GM21529 (cell line): ENCODE data around the gene HEPACAM2.

Experiments
- ATAC-seq: cut with Tn5 transposase; IDR thresholded peaks from one replicate; pipeline ENCODE4 v1.9.1; 2021; ENCODE audit not compliant: unreplicated experiment

HEPACAM2 gene

DNA sequence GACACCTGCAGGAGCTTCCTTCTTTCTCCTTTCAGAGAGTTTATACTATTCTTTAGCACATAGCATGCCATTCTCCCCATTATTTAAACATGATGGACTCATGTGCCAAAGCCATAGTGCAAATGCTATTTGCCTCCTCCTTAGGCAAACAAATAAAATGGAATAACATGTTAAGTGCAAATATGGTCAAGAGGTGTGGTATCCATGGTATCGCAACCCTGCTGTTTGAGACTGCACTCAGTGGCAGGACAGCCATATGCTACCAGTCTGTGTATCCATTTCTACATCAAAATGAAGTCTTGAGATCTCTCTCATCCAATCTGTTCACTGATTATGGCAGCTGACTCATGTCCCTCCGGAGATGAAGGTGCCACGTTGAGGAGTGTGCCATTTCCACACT, 22.8 kb downstream of the HEPACAM2 start:
- ATAC-seq = no peak

DNA sequence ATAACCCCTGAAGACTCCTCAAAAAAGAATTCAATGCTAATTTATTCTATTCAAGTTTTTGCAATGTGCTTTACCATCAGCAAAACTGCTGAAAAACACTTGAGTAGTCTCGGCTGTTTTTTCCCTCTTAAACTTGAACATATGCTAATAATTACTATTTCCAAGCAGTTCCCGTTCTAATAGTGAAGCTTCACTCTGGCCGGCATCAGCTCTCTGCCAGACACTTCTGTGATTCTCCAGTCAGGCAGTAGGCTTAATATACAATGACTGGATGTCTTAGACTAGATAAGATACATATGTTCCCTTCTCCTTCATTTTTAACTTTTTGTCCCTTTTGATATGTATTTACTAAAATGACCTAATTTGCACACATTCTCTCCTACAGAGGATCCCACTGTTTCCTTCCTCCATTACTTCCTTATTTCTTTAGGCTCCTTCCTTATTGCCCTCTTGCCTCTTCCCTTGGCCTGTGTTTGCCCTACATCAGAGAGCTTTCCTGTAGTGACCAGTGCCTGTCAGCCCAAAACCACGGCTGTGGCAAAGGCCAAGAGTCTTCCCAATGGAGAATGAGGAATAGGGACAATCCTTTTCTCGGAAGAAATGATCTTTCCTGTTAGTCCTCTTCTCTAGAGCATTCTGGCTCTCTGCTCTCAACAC, 23.5 kb downstream of the HEPACAM2 start:
- ATAC-seq = no peak

DNA sequence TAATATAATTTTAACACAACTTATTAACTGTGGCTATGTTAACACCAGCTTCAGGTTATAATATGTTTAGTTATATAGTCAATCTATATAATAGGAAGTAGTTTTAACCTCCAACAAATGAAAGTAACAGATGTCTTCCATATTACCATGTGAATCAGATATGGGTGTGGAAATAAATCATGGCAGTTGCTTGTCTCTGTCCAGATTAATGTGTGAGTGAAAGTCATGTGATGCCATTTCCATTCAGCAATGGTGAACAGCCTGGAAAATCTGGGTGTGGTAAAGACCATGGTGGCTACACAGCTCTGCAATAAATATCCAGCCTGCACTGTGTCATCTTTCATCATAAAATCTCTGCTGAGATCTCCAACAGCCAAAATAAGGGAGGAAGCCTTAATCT, 27.8 kb downstream of the HEPACAM2 start:
- no peak for ATAC-seq

DNA sequence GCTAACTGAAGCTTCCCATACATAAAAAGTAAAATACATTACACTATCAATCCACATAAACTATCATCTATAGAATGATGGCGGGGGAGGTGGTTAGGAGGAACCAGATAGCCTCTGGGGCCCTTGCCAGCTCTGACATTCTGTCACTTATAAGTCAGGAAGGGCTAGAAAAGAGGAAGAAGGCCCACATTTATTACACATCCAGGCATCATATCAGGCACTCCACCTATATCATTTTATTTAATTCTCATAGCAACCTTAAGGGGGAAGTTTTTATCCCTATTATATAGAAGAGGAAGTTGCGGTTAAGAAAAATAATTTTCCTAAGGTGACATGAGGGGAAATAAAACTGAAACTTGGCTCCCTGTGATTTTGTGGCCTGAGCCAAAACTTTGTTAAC, 29.9 kb downstream of the HEPACAM2 start:
- no peak for ATAC-seq

GRCh38 chr7:93194386-93194785, 31.9 kb downstream of the HEPACAM2 start:
- ATAC-seq = no peak

DNA sequence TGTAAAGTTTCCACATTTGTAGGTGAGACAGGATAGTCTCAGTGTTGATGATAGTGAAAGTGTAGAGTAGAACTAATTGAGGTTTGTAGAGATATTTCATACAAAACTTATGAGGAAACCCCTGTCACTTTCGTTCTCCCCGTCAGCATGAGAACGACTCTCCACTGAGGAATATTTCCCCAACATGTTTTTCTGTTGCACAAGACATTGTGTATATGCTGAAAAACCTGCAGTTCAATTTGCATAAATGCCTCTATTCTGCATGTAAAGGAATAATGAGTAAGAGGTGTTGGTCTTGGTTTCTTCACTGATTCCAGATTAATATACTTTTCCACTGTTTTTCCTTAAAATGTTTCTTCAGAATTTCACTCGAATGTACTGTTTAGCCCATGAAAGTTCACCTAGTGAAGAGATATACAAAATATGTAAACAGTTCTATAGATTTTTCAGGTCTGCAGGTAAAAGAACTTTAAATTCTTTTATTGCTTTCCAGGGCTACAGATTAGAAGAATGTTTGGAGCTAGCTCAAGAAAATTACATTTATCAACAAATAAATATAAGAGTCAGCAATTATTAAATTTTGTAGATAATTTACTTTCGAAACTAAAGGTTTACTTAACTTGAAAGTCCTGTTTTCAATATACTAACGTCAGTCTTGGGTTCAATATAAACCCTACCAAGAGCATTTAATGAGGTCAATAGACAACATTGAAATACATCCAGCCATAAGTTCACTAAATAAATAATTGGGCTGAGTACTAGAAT, 37.2 kb downstream of the HEPACAM2 start:
- no peak for ATAC-seq

- no peak for ATAC-seq
These were observed 40.8 kb downstream of the HEPACAM2 start for GRCh38 chr7:93185303-93186027.

- ATAC-seq = no peak
These were observed 47.1 kb downstream of the HEPACAM2 start for GRCh38 chr7:93179173-93179572.

DNA sequence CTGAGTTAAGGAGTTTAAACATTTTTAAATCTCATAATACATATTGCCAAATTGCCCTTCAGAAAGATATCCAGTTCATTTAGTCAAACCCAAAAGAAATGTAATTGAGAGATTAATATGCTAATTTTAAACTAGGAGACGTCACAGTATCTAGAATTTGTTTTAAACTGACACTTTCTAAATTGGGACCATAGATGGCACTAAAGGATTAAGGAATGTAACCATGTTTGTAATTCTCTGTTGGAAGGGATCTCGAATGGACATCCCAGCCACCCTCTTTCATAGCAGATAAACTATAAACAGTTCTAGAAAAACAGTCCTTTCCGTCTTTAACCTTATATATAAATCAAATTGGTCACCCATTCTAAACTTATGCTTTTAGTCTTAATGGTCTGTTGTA, 48.1 kb downstream of the HEPACAM2 start:
- ATAC-seq = no peak

GRCh38 chr7:93176992-93177580, 49.2 kb downstream of the HEPACAM2 start:
- no peak for ATAC-seq

DNA sequence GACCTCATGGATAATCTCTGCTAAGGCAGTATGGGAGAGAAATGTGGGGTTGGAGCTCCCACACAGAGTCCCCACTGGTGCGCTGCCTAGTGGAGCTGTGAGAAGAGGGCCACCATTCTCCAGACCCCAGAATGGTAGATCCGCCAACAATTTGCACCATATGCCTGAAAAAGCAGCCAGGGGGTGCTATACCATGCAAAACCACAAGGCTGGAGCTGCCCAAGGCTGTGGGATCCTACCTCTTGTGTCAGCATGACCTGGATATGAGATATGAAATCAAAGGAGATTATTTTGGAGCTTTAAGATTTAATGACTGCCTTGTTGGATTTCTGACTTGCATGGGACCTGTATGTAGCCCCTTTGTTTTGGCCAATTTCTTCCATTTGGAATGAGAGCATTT, 51.0 kb downstream of the HEPACAM2 start:
- no peak for ATAC-seq

GRCh38 chr7:93172683-93173082, 53.6 kb downstream of the HEPACAM2 start:
- ATAC-seq = no peak

DNA sequence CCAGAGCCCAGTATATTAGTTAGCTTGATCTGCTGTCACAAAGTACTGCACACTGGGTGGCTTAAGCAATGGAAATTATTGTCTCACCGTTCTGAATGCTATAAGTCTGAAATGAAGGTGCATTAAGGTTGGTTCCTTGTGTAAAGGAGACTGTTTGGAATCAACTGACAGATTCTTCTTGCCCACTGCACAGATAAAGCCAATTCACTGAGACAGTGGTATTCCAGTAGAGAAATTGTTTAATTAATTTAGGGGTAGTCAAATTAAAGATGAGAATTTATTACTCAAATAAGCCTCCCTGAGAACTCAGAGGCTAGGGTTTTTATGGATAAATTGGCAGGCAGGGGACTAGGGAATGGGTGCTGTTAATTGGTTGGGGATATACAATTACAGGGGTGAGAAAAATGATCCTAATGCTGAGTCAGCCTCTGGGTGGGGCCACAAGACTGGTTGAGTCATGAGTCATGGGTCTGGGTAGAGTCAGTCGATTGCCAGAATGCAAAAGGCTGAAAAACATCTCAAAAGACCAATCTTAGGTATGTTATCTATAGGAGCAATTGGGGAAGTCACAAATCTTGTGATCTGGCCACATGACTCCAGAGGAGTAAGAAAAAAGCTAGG, 54.6 kb downstream of the HEPACAM2 start:
- ATAC-seq = no peak

DNA sequence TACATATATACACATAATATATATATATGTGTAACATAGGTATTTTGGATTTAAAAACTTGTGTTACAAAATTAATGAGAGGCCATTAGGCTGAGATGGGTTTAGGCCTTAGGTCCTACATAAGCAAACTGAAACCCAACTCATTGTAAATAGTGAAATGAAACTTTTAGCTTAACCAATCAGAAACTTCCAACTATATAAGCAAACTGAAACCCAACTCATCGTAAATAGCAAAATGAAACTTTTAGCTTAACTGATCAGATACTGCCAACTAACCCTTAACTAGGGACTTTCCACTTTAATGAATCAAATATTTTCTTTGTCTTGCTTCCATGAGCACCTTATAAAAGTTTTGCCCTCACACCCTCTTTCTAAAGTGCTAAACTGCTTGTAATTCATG, 60.8 kb downstream of the HEPACAM2 start:
- ATAC-seq = peak; percentile 95

GRCh38 chr7:93164766-93165165, 61.5 kb downstream of the HEPACAM2 start:
- no peak for ATAC-seq

DNA sequence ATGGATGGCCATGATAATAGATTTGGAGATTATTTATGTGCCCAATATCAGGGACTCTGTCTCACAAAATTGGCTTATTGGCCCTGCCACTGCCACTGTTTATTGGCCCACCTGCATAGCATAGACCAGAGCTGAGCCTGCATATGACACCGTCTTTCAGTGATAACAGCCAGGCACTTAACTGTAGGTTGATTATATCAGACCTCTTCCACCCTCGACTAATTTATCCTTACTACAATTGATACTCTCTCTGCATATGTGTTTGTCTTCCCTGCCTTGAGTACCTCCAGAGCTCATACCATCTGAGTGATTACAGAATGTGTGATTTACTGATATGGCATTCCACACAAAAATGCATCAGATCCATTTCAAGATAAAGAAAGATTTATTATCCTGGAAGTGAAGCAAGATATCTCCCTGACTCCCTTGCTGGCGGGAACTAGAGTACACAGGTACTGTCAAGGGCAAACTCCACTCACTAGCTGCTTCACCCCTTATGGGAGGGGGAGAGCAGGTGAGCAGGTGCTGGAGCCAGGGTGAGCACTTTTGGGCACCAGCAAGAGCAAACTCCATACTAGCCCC, 65.0 kb downstream of the HEPACAM2 start:
- ATAC-seq = no peak

GRCh38 chr7:93160410-93160809, 65.9 kb downstream of the HEPACAM2 start:
- ATAC-seq = no peak

- ATAC-seq = no peak
These were observed 66.8 kb downstream of the HEPACAM2 start for GRCh38 chr7:93159490-93159889.

DNA sequence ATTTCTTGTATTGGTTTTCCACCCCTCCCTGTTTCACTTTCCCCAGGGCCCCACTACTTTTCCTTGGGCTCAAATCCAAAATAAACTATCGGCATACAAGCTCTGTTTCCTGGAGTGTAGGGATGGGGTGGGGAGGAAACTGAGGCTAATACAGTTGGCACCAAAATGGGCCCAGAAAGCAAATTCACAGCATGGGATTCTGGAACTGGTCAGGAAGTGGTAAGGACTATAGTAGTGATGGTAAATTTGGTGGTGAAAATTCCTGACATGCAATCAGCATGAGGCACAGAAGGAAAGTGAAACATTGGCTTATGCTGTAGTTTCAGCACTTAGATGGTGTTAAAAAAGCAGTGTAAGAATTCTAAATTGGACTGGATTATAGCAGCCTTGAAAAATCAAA, 69.4 kb downstream of the HEPACAM2 start:
- no peak for ATAC-seq

- ATAC-seq = no peak
These were observed 76.0 kb downstream of the HEPACAM2 start for GRCh38 chr7:93150200-93150835.
